GM18867 (cell line): ENCODE data around the gene ABCG1.

Source experiments
- ATAC-seq: cut with Tn5 transposase; IDR thresholded peaks from one replicate; pipeline ENCODE4 v1.9.1; 2021; ENCODE audit warnings: mild to moderate bottlenecking, moderate library complexity; ENCODE audit not compliant: unreplicated experiment

Gene ABCG1

DNA sequence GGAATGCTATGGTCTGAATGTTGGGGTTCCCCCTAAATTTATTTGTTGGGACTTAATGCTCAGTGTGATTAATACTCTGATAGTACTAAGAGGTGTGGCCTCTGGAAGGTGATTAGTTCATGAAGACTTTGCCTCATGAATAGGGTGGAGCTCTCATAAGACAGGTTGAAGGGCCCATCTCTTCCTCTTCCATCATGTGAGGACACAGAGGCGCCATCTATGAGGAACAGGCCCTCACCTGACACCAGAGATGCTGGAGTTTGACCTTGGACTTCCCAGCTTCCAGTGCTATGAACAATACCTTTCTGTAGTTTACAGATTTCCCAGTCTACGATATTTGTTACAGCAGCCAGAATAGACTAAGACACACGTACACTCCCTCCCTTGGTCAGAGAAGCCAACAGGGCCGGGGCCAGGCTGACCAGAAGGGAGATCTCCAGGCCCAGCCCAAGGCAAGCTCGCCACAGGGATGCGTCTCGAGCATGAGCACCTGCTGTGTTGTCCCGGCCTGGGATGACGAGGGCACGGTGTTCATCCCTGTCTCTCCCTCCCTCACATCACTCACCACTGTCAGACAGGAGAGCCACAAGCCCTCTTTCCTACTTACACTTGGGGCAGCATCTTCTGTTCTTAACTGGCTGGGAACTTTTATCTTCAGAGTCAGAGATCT is 4.7 kb upstream of the ABCG1 start:
- no peak for ATAC-seq

GRCh38 chr21:42214921-42215320 is 4.0 kb upstream of the ABCG1 start:
- ATAC-seq: no peak

DNA sequence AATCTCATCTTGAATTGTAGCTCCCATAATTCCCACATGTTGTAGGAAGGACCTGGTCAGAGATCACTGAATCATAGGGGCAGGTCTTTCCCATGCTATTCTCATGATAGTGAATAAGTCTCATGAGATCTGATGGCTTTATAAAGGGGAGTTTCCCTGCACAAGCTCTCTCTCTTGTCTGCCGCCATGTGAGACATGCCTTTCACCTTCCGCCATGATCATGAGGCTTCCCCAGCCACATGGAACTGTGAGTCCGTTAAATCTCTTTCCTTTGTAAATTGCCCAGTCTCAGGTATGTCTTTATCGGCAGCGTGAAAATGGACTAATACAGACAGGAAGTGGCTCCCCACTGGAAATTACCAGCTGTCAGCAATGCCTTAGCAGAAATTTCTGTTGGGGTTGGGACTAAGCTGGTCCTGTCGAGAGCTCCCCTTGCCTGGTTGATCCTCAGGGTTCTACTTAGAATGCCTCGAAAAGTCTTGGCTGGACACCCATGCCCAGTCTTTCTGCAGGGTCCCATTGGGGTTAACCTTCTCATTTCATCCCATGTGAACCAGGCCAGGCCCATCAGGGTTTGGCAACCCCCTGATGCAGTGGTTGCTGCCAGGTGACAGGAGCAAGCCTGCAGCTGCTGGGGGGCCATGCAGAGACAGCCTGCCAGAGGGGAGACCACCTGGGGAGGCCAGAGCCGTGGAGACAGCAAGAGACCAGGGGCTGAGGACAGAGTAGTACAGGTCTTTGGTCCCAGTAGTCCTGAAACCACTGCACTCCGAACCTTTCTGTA is 2.8 kb upstream of the ABCG1 start:
- no peak for ATAC-seq

GRCh38 chr21:42216726-42217572 is 2.0 kb upstream of the ABCG1 start:
- ATAC-seq: no peak

DNA sequence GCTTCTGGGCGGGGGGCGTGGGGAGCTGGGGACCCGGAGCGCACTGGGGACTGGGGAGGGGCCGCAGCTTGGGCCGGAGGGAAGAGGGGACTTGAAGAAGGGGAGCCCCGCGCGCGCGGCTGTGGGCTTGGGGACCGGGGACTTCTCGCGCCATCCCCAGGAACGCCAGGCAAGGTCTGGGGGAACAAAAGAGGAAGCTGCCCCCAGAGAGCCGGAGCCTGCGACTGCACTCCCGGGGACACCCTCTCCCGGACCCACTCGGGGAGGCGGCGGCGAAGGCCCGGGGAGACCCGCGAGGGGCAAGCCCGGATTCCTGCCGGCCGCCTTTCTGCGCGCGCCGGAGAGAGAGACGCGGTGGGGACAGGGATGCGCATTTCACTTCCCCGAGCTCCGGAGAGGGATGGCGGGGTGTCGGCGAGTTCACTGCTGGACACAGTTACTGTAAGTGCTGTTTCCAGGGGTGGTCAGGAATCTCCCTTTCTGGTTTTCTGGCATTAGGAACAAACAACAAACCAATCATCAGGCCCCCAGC is 732 bp downstream of the ABCG1 start:
- peak; percentile 6 for ATAC-seq

- ATAC-seq: peak; percentile 56
These were observed 1.3 kb downstream of the ABCG1 start for GRCh38 chr21:42220138-42220701.

- ATAC-seq: no peak
These were observed 2.8 kb downstream of the ABCG1 start for GRCh38 chr21:42221581-42222345.

DNA sequence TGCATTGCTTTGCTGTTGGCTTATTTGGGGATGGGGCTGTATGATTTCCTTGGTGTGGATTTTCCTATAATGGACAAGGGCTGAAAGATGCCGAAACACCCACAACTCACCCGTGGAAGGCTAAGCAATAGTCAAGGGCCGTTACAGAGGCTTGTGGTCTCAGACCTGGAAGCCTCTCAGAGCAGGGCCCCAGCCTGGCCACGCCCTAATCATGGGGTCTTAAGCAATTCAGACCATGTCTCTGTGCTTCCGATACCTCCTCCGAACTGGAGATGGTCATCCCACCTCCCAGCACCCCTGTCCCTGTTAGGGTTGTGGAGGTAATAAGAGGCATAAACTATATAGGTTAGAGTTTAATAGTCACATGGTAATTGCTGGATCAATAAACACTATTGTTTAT is 3.4 kb downstream of the ABCG1 start:
- no peak for ATAC-seq

DNA sequence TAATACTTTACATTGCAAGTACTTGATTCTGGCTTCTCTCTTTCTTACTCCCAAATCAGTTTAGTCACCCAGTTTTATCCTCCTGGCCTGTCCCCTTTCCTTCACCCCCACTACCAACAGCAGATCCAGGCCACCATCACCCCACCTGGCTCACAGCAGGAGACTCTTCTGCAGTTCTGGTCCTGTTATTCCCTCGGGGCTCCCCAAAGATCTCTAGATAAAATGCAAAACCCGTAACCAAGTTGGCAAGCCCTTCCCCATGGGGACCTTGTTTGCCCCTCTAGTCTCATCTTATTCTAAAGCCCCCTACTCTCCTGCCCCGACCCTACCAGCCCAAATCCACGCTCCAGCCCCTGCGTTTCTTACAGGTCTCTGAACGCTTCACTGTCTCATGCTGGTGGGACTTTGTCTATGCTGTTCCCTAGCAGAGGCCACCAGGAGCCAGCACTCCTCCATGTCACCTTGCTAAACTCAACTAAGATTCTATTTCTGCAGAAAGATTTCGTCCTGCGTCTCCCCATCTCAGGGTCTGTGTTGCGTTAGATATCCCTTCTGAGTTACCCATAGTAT is 4.0 kb downstream of the ABCG1 start:
- no peak for ATAC-seq

DNA sequence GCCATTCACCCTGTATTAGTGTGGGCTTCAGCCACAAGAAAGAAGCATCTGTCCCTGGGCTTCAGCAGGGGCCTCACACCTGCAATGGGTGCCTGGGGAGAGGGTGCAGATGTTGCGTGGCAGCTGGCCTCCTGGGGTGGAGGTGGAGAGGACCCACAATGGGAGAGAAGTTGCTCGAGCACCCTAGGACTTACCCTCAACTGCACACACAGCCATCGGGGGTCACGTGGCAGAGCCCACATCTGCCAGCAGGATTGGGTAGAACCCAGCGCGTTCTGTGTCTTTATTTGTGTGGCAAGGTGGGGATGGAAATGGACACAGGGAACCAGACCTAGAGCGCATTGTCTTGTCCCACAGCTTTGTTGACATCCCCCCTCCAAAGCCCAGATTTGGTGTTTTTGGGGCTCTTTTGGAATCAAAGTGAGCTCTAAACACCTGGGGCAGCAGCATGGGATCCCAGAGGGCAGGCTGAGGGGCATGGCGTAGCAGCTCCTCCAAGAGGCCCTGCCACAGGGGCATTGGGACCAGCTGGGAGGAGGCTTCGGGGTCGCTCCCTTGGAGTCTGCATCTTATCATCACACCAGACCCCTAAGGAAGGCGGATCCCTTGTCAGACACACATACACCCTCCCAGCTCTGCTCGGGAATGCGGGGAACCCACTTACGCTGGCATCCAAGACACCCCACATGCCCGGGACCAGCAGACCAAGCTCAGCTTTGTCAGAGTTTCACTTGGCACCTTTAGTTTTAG is 5.1 kb downstream of the ABCG1 start:
- no peak for ATAC-seq

DNA sequence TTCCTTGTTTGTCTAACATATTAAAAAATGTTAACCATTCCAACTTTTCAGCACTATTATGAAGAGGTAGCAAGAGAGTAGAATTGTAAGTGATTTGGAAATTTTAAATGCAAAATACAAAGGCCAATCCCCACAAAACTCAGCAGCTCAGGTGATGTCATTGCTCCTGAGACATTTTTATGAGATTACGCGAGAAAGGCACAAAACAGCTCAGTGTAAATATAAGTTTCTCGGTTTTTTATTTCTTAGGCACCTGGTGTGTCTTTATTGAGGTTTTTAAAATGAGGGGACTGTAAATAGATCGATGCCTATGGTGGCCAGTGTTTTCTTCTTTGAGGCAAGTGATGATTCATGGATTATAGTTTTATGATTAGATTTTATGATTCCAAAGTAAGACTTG is 6.1 kb downstream of the ABCG1 start:
- no peak for ATAC-seq

GRCh38 chr21:42225571-42226155 is 6.7 kb downstream of the ABCG1 start:
- ATAC-seq: no peak

DNA sequence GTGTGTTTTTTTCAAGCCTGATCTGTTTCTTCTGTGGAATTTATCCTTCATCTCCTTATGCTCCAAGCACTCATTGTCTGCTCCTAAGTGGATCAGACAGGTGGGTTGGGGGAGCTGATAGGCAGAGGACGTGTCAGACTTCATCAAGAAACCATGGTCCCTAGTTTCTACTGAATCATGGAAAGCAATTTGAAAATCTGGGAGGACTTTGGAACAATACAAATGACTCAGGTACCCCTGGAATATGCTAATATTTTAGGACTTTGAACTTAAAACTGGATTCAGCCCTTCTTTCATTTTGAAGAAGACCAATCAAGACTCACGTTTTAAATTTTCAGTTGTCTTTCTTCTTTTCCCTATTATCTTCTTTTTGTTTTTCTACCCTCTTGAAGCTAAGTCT is 7.7 kb downstream of the ABCG1 start:
- no peak for ATAC-seq

GRCh38 chr21:42227909-42228708 is 9.2 kb downstream of the ABCG1 start:
- peak; percentile 89 for ATAC-seq

DNA sequence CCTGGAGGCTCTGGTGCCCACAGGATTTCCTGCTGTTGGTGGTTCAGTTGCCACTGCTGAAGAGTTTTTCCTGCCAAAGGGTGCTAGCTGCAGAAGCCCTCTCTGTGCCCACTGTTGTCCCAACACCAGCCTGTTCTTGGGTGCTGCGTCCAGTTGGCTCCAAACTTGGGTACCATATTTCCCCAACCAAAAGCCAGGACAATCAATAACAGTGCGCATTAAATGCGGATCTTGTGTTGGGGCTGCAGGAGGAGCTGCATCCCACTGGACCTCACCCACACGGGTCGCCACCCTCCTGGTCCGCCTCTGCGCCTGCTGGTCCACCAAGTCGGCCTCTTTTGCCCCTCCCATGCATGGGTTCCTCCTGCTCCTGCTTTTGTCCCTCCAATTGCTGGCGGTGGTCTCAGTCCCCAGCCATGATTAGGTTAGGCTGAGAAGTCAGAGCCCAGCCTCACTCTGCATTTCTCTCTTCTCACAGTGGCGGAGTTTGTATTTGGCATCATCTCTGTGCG is 9.8 kb downstream of the ABCG1 start:
- ATAC-seq: no peak

DNA sequence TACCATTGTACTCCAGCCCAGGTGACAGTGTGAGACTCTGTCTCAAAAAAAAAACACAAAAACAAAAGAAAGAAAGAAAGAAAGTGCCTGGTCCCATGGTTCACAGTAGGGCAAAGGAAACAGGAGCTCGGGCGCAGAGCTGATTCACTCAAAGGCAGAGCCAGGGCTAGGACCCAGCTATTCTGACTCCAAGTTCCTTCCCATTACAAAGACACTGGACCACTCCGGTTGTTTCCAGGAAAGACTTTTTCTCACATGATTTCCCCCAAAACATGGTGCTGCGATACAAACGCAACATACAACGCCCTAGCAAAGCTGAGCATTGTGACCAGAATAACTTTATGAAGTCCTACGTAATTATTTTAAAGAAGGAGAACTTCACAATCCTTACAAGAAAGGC is 10.7 kb downstream of the ABCG1 start:
- ATAC-seq: no peak

DNA sequence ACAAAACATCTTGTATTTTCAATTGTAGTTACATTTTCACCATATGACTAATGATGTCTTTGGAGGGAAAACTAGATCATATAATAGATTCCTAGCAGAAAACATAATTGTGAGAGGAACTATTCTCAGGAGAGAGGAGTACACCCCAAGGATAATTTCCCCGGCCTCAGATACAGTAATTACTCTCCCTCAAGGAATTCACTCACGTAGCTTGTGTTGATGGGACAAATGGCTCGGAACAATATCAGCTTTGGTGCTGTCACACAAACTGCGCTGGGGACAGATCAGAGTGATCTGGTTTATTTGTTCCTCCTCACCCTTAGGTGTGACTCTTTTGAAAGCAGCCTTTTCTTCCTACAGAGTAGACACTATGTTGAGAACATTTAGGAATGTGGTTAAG is 11.2 kb downstream of the ABCG1 start:
- ATAC-seq: no peak

DNA sequence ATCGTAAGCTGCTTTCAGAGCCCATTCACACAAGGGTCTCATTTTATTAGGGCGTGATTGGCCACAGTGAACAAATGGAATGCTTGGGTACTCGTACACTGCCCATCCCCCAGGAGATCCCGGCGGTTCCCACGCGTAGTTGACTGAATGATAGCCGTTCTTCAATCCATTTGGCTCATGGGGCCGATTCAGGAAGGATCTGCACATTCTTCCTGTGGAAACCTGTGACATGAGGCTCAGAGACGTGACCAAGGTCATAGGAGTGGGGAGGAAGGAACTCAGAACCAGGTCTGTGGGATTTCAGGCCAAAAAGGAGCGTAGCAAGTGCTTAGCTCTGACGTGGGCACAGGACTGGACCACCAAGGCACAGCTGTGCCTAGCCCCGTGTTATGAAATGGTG is 11.7 kb downstream of the ABCG1 start:
- ATAC-seq: no peak
